Activated CD4-positive, alpha-beta T cell treated with anti-CD3 and anti-CD28 coated beads for 4 hours (primary cell): ENCODE results near the gene SYT4.
"Not testable (repeated sequence)": the region's sequence is repeated elsewhere in the genome, so short reads cannot be mapped to it uniquely, and the experiment has no call there.

Source experiments
- DNase-seq, 2 donors: peaks; one replicate each; pipeline ENCODE4 v3.0.0-alpha.2; 2020

SYT4 gene, protein sequence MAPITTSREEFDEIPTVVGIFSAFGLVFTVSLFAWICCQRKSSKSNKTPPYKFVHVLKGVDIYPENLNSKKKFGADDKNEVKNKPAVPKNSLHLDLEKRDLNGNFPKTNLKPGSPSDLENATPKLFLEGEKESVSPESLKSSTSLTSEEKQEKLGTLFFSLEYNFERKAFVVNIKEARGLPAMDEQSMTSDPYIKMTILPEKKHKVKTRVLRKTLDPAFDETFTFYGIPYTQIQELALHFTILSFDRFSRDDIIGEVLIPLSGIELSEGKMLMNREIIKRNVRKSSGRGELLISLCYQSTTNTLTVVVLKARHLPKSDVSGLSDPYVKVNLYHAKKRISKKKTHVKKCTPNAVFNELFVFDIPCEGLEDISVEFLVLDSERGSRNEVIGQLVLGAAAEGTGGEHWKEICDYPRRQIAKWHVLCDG

DNA sequence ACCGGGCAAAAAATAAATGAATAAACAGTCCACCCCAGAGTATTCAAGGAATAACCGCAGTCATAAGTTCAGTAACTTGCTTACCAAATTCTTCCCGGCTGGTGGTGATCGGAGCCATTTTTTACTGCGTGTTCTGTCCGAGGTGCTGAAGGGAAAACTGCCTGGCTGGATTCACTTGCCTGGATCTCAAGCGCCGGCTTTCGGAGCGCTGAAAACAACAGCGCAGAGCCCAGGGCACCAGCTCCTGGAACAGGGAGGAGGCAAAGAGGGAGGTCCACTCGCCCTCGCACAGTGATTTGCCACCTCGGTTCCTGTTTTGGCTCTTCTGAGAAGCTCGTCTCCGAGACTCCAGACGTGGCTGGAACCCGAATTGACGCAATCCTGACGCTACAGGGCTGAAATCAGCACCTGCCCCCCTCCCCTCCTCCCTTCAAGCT, at the start of gene SYT4:
TSS of gene SYT4 (minus strand) at position 327 of the 437 bp plus-strand sequence. CDS start at position 118, 209 bp downstream.
- DNase-seq = no peak

DNA sequence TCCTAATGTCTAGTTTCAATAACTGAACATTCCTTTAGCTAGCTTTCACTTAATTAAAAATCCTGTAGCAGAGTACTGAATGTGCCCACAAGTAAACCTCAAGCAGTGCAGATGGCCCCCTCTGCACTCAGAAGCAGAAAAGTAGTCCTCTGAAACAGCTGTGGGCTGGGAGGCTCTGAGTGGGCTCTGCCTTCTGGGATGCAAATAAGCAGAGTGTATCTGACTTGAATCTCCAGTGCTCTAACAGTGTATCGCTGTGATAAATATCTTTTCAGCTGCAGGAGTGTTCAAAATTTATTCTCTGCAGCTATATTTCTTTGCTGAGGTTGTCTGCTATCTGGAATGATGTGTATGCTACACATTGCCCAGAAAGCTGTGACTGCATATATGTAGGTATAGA, 44.8 kb upstream of the SYT4 start:
- DNase-seq = no peak

DNA sequence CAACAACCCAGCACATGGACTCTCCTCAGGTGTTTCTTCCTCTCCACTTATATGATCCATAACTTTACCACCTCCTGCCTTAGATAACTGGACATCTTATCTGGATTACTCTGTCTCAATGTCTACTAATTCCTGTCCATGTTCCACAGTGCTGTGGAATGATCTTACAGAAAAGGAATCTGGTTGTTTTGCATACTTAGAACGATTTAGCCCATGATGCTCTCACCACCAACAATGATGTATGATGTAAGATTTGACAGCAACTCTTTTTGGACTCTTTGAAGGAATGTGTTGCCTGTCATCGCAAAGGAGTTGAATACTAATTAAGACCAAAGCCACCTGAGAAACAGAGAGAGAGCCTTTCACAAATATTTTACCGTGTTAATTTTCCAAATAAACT, 37.7 kb upstream of the SYT4 start:
- DNase-seq = no peak

DNA sequence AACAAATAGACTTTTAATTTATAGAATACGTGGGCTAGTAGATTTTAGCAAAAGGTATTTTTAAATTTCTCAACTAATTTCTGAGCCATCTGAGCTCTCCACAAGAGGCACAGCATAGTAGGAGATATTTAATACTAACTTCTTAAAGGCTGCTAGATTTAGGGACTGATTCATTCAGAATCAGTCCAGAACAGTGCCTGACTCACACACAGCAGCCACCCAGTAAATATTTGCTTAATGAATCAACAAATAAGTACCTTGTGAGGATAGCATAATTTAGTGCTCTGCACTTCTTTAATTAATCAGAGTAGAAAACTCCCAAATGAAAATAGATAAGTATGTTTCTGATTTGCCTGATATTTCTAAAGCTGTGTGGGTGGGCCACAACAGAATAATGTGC, 35.6 kb upstream of the SYT4 start:
- DNase-seq = no peak

DNA sequence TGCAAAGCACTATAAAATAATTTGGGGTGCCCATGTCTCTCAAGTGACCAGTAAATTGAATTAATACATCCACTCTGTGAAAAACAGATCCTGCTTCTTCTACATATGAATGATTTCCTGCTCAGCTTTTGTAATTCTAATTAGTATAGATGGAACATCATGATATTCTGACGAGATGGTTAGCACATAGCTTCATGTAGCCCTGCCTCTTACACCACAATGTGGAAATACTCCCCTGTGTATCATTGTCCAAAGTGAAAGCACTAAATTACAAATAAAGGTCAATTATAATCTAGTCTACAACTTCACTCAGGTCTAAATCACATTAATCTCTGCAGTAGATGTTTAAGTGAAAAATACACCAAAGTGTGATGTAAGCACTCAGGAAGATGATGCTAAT, 32.9 kb upstream of the SYT4 start:
- DNase-seq = no peak

DNA sequence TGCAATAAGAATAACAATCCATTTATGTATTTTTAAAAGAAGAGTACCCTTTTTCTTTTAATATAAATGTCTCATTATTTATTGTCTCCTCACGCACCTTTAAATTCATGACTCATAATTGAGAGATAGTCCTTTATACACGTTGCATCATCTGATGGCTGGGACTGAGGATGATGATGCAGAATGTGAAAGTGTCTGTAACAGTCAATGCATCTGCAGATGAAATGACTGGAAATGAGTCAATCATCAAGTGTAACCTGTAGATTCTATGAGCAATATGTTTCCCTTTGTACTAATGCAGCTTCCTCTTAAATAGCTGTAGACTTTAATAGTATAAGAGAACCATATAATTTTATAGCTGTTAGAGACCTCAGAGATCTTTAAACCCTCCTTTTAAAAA, 26.1 kb upstream of the SYT4 start:
- no peak for DNase-seq

DNA sequence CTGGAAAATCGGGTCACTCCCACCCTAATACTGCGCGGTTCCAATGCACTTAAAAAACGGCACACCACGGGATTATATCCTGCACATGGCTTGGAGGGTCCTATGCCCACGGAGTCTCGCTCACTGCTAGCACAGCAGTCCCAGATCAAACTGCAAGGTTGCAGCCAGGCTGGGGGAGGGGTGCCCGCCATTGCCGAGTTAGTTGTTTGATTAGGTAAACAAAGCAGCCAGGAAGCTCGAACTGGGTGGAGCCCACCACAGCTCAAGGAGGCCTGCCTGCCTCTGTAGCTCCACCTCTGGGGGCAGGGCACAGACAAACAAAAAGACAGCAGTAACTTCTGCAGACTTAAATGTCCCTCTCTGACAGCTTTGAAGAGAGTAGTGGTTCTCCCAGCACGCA, 8.9 kb upstream of the SYT4 start:
- not testable (repeated sequence) for DNase-seq

DNA sequence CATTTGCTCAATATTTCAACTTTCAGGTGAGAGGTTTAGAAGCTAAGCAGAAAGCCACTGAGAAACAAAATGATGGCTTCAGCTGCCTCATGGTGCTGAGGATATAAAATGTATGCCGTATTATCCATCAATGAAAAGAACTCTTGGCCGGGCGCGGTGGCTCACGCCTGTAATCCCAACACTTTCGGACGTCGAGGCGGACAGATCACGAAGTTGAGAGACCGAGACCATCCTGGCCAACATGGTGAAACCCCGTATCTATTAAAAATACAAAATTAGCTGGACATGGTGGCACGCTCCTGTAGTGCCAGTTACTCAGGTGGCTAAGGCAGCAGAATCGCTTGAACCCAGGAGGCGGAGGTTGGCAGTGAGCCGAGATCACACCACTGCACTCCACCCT, 6.0 kb upstream of the SYT4 start:
- DNase-seq = no peak

DNA sequence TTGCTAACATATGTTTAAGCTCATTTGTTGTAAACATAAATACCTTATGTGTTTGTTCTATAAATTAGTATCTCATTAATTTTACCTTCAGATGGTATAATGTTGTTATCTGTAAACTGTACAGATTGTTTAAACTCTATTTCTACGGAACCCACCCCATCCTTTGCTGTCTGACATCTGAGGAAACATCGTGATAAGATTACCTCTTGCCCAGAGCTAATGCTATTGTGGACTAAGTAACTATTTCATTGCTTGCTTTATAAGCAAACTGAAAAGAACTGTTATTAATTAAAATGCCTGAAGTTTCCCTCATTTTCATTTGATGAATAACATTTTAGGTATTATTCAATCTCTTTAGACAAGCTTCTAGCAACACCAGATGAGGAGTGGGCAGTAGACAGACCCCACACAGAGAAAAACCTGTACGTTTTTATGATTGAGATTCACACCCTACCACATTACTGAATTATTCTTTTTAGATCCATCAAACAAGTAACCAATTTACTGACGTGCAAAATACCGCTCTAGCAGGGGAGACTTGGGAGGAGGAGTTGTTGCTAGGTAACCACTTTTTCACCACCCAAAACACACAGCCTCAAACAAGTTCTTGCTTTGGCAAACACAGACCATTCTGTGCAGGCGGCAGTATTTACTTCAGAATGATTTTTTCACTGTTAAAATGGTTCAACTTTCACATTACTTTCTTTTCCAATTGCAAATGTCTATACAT, 1.9 kb upstream of the SYT4 start:
- DNase-seq = no peak

DNA sequence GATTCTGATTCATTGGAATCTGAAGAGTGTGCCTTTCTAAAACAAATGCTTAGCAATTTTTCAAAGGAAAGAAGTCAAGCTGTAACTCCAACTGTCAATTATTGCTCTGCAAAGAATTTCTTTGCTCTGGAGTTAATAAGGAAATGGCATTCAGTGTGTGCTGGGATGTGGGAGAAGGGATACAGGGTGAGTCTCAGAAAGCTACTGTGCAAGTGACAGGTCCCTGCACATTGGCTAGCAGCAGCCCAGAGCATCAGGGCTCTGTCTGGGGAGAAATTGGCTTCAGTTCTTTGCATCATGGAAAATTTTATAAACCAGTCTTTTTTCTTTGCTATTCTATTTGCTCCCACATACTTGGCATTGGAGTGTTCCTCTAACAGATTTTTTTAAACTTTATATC, 1.1 kb upstream of the SYT4 start:
- DNase-seq = no peak

DNA sequence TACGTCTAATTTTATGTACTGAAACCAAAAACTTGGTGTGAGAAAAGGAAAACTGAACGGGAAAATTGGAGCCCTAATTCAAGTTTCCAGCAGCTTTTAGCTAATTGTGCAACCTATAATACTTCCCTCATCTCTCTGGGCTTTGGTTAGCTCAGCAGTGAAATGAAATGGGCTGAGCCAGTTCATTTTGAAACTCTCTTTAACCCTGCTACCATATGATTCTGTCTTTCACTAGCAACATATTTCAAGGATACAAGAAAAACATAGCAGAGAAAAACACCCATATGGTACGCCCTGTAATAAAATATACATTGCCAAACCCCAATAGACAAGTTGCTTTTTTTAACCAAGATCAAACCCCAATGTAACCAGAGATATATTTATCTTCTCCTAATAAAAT, 799 bp downstream of the SYT4 start:
- DNase-seq = no peak

DNA sequence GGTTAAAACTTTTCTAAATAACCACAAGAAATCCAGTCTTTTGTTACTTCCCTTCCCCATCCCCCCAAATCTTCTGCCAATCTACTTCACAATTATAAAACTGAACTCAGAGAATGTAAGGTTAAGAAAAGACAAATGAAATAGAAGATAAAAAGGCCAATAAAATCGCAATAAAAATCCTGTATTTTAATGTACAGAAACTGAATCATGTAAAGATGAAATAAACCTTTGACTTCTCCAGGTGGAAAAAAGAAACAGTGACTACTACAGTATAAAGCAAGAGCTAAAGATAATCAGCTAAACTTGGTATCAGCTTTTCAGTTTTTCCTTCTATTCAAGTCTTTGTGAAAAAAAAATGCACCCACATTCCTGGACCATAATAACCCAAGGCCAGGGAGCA, 1.7 kb downstream of the SYT4 start:
- no peak for DNase-seq

DNA sequence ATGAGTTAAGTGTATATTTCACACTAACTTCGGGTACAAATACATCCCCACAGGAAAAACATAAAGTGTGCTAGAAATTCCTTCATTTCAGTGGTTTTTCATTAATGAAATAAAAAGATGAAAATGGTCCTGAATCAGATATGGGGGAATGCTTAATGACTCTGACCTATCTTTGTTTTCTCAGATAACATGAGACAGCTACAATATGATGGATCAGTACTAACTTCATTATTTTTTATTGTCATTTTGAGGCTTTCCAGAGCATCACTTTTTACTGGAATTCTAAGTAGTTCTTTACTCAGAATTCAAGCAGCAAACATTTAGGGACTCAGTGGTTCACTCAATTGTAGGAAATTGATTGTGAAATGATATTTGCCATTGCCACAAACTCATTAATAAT, 2.8 kb downstream of the SYT4 start:
- DNase-seq = no peak

DNA sequence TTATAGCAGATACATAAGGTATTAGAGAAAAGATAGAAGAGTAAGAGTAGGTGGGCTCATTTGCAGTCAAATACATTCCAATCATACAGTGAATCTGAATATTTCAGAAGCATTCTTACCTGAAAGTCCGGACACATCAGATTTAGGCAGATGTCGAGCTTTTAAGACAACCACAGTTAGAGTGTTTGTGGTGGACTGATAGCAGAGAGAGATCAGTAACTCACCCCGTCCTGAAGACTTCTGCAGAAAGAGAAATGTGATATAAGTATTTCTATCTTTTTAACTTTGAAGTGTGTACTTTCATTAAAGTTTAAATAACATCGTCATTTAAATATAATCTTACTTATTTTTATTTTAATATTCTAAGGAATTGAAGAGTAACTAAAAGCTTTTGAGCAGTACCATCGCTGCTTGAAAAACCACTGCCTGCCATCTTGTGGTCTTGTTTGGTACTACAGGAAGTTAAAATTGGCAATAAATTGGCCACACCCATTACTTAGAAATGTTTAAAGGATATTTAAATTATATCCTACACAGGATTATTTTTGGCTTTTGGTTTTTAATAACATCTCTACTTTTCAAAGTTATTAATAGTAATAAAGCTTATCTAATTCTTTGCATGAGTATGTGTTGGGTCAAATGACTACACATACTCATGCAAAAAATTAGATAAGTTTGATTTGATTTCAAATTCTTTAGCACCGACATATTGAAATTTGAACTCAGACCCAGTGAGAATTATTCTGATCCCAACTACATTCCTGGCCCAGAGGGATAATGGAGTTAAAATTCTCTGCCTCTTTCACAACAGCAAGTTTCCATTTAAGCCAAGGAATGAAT, 5.5 kb downstream of the SYT4 start:
- DNase-seq = no peak

DNA sequence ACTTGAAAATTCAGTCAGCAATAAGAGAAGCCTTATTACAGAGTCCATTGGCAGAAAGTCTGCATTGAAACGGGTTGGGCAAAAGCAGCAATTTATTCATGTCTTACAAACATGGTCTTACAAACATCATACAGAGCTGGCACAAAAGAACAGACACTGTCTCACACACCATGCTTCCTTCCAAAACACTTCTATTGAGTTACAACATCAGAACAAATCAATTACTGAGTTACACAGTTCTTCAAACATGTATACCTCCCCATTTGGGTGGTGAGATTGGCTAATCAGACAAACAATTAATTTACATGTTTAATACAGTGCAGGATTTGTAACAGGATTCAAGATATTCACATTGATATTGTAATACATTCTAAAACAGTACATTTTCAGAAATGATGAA, 9.5 kb downstream of the SYT4 start:
- DNase-seq = no peak

DNA sequence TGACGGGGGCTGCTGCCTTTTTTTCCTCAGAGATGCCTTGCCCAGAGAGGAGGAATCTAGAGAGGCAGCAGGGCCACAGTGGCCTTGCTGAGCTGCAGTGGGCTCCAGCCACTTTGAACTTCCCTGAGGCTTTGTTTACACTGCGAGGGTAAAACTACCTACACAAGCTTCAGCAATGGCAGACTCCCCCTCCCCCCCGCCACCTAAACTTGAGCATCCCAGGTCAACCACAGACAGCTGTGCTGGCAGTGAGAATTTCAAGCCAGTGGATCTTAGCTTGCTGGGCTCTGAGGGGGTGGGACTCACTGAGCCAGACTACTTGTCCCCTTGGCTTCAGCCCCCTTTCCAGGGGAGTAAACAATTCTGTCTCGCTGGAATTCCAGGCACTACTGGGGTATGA, 11.8 kb downstream of the SYT4 start:
- no peak for DNase-seq

DNA sequence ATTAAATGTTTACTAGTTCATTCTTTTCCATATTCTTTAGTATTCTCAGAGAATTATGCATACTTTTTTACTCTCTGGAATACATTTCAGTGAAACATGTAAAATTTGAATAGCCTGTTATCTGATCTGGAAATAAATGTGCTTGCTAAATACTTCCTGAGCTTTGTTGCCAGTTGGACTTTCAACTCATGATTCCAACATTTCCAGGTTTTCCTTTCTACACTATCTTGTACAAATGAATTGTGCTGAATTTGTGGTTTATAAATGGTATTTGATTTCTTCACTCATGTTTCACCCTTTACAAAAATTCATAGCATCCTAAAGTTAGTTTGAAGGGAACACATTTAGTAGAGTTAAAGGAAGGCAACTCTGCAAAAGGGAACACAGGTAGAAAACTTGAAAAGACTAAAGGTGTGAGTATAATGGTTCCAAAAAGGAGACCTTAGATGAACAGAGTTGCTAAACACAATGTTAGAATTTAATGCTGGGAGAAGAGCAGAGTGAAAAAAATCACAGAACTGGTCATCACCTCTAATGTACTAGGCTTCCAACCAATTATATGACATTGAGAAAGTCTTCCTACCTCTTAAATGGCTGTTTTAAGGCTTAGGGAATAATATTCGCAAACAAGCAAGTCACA, 28.6 kb downstream of the SYT4 start:
- no peak for DNase-seq

DNA sequence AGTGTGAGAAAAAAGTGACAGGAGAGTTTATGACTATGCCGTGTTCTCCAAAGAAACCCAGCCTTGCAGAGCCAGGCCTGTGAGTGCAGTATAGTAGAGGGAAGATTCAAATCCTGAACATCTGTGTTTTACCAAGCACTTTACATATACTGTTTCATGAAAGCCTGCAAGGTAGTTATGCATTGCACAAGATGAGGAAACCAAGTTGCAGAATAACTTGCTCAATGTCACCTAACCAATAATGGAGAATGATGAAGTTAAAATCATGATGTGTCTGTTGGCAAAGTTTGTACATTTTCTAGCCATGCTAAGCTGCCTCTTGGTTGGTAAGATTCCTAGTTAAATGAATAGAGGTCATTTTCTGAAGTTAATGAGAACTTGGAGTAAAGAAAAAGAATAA, 29.3 kb downstream of the SYT4 start:
- DNase-seq = no peak

DNA sequence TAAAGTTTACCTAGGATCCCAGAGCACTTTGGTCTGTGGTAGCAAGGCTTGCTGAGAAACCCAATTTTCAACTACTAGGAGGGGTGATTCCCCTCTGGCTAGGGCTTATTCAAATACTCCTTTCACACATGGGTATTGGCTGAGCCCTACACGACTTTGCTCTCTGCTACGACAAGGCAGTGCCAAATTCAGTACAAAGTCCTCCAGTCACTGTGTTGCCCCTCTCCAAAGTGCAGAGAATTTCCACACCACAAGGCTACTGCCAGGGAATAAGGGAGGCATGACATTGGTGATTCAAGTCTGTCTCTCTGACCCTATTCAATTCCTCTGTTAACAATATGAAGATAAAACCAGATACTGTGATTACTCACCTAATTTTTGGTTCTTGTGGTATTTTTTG, 38.9 kb downstream of the SYT4 start:
- no peak for DNase-seq

DNA sequence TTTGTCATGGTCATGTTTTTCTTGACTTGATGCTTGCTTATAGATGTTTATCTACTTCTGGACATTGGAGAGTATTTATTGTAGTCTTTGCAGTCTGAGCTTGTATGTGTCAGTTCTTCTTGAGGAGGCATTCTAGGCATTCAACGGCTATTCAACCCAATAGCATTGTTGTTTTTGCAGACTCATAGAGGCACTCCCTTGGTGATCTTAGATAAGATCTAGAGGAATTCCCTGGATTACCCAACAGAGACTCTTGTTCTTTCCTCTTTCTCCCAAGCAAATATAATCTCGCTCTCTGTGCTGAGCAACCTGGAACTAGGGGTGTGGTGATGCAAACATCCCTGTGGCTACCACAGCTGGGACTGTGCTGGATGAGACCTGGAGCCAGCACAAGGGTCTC, 40.4 kb downstream of the SYT4 start:
- no peak for DNase-seq

DNA sequence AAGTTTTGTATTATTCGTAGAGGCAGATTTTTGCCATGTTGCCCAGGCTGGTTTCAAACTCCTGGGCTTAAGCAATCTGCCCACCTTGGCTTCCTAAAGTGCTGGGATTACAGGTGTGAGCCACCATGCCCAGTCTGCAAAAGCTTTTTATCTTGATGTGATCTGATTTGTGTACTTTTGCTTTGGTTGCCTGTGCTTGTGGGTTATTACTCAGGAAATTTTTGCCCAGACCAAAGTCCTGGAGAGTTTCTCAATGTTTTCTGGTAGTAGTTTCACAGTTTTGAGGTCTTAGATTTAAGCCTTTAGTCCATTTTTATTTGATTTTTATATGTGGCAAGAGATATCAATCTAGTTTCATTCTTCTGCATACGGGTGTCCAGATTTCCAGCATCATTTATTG, 42.4 kb downstream of the SYT4 start:
- DNase-seq = no peak

DNA sequence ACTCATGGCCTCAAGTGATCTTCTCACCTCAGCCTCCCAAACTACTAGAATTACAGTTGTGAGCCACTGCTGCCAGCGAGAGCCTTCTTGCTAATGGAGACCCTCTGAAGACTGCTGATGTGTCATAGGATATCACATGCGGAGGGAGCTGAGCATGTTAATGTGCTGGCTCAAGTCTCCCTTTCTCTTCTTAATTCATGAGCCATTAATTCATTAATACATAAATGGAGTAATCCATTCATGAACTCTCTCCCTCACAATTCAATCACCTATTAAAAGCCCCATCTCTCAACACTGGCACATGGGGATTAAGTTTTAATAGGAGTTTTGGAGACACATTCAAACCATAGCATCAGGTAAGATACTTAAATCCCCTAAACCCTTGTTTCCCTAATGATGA, 54.8 kb downstream of the SYT4 start:
- no peak for DNase-seq

DNA sequence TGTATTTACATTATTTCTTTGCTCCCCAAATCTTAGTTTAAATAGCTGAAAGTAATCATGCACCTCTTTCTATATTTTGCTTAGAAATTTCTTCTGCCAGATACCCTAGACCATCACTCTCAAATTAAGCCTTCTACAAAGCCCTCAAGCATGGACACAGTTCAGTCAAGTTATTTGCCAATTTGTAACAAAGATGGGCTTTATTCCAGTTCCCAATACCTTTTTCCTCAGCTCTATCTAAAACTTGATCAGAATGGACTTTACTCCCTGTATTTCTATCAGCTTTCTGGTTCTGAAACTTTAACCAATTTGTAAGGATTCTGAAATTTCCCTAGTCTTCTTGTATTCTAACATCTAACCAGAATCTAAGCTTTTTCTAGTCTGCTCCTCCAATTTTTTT, 56.6 kb downstream of the SYT4 start:
- DNase-seq = no peak
